IPS-NIHi7 (cell line): ENCODE data around the gene VASN.
"Not testable (repeated sequence)": the region's sequence is repeated elsewhere in the genome, so short reads cannot be mapped to it uniquely, and the experiment has no call there.

Source experiments
- DNase-seq: peaks from one replicate; pipeline ENCODE4 v3.0.0; 2012; ENCODE audit warnings: mixed read lengths; ENCODE audit errors: extremely low spot score

Gene VASN

DNA sequence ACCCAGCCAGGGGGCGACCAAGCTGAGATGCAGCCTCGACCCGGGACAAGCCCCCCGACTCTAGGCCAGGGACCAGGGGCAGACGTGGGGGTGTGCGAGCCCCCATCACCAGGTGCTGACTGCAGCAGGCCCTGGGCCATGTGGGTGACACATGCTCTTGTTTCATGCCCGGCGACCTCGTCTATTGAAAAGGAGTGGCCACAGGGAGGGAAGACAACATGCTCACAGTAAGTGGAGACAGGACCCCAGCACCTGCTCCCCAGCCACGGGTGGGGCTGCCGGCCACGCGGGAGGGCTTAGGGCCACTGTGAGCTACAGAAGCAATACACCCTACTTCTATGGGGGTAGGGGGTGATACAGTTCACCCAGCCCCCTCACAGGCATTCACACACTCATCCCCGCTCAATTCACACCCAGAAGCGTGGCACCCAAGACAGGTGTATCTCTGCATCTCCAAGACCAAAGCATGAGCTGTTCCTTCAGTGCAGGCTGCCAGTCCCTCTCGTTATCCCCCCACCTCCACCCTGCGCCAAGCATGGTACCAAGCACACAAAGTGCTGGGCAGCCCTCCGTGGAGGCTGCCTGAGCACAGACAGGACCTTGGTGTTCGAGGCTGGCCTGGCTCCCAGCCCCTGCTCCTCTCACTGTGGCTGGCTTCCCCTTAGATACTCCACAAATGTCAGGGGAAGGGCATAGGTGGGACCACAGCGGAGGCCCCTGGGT, 13.6 kb downstream of the VASN start:
- DNase-seq, result no peak

DNA sequence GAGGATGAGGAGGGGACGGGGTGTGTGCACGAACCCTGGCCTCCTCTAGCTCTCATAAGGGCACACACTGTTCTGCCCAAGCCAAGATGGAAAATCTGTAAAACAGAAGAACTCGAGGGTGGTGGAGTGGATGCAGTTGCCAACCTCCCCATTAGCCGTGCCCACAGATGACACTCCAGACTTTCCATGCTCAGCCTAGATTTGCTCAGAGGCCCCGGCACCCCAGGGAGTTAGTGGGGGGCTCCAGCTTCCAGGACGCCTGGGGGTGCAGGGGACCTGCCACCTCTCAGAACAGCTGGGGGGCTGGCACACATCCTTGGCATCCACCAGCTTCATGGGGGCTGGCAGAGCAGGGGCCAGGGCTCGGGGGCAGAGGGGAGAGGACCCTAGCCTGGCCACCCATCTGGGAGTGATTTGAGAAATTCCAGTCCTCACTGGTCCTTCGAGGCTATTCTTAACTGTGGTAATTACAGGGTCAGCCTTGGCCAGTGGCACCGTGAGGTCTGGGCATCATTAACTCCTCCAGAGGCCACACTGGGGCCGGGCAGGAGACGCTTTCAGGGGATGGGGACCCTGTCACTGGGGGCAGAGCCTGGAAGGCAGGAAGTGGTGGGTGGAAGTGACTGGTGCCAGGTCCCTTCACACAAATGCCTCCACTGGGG, 14.3 kb downstream of the VASN start:
- DNase-seq, result no peak

DNA sequence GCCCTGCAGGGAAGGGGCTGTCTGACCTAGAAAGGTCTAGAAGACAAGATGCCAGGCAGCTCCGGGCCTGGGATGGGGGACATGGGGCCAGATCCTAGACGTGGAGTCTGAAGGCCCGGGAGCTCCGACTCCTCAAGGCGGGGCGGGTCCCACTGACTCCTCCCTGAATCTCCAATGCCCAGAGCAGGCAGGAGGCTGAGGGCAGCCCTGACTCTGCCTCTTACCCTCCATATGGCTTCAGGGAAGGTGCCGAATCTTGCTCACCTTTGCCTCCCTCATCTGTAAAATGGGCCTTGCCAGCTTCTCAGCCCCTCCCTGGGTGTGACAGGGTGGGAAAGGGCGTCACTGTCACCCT, 14.8 kb downstream of the VASN start:
- no peak for DNase-seq

DNA sequence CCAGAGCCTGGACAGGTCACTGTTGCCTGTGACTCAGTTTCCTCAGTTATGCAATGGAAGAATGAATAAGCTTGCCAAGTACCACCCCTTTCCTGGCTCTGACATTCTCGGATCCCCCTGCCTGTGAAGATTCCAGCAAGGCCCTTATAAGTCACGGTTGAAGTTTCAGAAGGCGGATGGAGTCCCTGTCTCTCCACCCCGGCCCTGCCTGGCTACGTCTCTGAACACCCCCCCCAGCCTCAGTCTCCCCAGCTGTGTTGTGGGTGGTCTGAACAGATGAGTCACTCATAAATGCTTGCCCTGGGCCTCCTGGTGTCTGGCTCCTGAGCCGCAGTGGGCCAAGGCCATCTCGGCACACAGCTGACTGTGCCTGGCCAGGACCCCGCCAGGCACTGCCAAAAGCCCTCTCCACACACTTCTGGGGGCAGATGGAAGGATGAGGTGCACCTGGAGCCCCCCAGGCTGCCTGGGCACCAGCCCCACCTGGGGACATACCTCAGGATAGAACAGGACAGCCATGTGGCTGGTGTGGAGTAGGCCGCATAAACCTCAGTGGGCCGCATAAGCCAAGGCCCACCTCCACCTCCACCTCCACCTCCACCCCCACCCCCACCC, 15.4 kb downstream of the VASN start:
- DNase-seq, result no peak

DNA sequence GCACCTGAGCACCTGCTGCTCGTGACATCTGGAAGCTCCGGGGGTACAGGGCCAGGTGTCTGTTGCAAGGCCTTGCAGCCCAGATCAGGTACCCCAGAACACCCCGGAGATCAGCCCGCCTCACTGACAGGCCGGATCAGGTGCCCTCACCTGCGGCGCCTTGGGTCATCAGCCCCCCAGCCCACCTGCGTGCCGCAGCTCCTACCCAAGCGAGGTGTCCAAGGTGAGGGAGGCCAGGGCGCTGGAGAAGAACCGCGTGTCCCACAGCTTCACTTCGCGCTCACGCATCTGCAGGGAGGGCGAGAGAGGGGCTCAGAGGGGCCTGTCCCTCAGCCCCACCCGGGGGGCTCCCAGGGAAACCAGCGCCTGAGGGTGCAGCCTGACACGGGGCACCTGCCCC, 16.1 kb downstream of the VASN start:
- DNase-seq, result no peak

DNA sequence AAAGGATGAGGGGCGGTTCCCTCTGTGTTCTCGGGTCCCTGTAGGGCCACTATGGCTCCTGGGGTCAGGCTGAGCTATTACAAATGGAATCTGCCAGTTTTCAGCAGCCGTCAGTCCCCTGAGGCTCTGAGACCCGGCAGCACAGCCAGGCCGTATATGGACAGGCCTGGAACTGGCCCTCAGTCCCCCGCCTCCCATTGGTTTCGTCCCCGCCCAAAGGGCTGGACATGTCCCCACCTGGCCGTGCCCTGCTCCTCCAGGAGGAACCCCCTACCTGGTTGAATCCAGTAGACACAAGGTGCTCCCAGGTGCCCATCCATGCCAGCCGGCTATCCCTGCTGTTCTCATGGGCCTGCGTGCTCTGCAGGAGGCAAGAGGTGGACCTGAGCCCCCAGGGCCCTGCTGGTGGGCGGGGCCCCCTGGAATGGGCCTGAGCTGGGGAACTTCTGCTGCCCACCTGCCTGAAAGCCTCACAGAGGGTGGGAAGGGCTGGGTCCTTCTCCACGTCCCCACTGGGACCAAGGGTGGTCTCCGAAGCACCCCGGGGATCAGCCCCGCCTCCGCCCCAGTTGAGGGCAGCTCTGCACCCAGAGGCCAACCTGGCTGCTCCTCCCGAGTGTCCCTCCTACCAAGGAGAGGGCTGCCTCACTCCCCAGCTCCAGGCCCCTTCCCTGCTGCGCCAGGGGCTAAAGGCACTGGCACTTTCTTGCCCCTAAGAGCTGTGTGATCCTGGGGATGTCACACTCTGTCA, 16.8 kb downstream of the VASN start:
- no peak for DNase-seq

DNA sequence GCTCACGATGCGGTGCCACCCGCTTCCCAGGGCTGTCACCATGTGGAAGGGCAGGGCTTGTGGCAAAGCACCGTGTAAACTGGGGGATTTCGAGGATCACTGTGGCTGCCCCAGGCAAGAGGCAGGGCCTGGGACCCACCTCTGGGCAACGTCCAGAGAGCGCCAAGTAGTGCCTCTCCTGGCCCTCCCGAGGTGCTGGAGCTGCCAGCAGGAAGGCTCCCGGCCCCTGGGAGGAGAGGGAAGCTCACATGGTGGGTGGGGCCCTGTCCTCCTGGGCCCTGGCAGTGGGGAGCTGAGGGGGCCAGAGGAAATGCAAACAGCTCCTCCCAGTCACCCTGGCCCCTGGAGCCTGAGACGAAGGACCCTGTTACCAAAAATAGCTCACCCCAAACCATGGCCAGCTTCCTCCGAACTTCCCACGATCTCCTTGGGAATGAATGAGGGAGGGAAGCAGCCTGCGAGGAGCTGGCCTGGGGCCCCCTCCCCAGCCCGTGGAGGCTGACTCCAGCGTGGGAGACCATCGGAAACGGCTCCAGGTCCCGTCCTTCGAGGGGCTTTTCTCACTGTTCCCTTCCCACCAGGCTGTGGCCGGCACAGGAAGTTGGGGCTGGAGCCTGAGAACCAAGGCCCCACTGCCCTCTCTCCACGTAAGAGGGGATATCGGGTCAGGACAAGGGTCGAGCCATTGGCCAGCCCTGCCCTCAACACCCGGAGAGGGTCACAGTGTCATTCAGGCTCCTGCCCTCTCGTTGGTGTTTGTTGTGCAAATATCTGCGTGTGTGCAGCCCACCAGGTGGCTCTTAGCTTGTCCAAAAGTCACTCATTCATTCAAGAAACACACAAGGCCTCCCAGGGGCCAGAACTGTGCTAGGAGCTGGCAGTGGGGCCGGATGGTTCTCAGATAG, 17.7 kb downstream of the VASN start:
- DNase-seq, result no peak

DNA sequence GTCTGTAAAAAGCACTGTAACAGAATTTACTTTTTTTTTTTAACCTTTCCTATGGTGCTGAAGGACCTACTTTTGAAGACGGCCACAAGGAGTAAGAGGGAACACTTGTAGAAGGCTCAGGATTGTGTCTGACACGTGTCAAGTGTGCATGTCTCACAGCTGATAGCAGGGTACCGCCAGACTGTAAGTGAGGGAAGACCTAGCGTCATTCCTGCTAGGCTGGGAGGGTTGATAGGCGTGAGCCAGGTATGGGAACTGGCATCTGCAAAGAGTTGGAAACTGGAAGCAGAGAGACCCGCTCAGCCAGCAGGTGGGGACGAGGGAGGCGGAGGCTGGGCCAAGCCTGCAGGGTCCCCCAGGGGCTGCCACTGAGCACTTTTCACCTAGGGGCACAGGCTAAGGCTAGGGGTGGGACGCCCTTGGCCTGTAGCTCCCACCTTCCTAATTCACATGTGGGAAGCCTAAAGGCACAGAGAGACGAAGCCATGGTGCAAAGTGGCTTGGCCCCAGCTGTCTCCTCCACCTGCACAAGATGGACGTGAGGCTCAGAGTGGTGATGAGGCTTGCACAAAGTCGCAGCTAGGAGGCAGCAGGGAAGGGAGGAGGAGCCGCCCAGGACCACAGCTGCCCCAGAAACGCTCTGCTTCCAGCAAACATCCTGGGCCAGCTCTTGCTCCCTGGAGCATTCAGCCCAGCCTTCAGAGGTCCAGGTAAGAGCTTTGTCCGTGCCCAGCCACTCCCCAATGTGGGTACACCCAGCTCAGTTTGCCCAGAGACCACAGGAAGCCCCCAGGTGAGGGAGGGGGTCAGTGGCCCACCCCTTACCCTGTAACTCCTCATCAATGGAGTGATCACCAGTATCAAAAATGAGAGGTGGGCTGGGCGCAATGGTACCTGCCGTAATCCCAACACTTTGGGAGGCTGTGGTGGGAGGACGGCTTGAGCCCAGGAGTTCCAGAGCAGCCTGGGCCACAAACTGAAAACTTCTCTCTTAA, 18.9 kb downstream of the VASN start:
- peak; percentile 66 for DNase-seq

DNA sequence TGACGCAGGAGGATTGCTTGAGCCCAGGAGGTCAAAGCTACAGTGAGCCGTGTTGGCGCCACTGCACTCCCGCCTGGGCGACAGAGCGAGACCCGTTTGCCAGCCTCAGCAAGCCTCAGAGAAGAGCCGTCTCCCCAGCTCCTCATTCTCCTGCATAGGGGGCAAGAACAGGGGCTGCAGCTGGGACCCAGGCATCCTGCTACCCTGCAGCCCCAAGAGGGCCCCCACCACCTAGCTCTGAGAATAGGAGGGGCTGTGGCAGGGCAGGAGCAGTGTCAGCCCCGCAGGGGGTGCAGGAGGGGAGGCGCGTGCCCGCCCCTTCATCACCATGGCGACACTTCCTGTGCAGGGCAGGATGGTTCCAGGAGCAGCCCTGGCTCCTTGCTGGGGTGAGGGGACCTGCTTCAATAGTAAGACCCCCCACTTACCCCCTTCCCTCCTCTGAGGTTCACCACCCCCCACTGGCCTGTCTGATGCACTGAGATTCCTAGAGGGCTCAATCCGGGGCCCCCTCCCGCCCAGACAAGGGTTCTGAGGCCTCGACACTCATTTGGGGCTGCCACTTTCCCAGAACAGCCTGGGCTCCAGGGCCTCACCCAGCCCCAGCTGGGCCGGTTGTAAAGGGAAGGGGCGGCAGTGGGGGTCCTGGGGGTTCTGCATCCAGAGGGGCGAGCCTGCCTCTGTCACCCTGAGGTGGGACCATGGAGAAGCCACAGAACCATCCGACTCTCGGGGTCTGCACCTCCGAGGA, 20.2 kb downstream of the VASN start:
- DNase-seq, result peak; percentile 83

DNA sequence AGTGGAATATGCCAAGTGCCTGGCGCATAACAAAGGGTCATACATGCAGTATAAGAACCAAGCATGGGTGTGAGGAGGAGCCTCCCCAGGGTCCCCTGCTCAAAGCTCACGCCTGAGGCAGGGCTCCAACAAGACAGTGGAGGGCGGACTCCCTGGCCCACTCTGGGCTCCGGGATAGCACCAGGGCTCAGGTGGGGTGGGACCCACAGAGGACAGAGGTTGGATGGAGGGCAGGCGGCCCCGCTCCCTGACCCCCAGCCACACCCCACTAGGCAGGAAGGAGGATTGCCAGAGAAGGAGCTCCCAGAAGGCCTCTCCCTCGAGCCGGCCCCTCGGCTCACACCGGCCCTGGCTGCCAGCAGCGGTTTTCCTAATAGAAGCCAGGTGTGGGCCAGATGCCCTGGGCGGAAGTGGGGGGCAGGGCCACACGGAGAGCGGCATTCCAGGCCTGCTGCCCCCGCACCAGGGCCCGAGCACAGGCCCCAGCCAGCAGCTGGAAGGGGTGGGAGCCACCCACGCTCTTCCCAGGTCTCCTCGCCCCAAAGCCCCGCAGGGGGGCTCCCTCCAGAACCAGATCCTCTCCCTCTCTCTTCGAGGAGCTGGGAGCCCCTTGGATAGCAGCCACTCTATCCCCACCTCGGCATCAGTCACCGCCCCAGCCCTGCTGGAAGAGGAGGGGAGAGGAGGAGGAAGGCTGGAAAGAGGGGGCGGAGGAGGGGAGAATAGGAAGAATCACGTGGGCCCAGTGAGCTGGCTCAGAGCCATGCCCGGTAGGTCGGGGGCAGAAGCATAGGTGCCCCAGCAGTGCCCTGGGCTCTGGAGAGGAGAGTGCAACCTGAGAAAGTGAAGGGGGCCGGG, 21.0 kb downstream of the VASN start:
- DNase-seq, result peak; percentile 89

DNA sequence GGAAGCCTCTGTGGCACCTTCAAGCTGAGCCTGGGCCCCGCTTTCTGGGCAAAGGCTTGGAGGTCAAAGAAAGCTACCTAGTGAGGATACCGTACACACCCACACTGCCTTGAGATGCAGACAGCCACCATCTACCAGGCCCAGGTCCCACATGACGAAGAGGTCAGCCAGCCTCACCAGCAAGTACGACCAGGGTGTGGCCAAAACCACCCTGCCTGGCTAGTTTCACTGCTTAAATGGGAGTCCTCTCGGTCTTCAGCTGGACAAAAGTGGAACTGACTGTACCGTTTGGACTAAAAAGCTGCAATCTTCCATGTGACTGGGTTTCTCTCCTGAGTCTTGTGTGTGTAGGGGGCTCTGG, 21.6 kb downstream of the VASN start:
- no peak for DNase-seq

DNA sequence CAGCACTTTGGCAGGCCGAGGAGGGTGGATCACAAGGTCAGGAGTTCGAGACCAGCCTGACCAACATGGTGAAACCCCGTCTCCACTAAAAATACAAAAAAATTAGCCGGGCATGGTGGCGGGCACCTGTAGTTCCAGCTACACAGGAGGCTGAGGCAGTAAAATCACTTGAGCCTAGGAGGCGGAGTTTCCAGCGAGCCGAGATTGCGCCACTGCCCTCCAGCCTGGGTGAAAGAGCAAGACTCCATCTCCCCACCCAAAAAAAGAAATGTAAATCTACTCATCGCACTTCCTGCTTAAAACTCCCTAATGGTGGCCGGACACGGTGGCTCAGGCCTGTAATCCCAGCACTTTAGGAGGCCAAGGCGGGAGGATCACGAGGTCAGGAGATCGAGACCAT, 22.2 kb downstream of the VASN start:
- DNase-seq, result not testable (repeated sequence)

DNA sequence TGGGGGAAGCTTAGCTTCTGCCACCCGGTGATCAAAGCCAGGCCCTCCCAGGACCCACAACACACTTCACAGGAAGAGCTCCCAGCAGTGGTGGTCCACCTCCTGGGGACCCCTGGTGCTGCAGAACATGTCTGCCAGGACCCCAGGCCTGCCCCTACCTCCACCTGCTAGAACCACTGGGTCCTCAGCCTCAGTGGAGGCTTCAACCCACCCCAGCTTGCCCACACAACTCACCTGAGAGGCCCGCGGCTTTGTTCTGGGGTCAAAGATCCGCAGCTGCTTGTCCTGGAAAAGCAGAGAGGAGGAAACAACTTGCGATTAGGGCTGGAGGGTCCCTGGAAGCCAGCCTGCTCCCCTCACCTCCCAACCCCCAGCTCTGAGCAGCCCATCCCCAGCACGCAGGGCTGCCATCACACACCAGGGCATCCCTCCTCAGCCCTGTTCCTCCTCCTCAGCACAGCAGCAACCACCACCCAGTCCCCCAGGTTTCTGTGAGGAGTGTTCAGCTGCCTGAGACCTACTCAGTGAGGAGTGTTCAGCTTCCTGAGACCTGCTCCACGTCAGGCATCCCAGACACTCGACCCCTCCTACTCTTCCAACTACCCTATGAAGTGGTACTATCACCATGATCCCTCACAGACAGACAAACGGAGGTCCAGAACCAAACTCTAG, 23.5 kb downstream of the VASN start:
- no peak for DNase-seq

DNA sequence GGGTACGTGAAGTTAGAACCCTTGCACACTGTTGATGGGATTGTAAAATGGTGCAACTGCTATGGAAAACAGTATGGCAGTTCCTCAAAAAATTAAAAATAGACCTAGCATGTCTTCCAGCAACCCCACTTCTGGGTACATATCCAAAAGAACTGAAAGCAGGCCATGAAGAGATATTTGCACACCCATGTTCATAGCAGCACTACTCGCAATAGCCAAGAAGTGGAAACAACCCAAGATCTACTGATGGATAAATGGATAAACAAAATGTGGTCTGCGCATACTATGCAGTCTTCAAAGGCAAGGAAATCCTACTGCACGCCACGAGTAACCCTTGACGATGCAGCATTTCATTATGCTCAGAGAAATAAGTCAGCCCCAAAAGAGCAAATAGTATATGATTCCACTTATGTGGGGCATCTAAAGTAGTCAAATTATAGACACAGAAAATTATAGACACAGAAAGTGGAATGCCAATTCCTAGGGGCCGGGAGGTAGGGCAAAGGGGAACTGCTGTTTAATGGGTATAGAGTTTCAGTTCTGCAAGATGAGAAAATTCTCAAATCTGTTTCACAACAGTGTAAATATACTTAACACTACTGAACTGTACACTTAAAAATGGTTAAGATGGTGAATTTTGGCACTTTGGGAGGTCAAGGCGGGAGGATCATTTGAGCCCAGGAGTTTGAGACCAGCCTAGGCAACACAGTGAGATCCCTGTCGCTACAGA, 27.5 kb downstream of the VASN start:
- DNase-seq, result no peak

DNA sequence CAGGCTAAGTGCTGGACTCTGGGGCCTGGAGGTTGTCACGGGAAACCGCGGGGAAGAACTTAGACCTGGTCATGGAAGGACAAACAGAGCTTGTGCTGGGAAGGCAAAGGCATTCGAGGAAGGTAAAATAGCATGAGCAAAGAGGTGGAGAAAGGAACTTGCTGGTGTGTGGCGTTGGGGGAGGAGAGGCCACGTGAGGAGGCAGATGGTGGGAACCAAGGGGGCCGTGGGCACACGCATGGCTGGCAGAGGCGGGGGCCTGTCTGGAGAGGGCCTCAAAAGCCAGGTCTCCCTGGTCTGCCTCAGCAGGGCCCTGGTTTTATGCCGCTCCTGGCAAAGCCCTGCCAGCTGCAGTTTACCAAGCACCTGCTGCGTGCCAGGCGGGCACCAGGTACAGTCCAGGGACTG, 29.4 kb downstream of the VASN start:
- DNase-seq, result no peak

DNA sequence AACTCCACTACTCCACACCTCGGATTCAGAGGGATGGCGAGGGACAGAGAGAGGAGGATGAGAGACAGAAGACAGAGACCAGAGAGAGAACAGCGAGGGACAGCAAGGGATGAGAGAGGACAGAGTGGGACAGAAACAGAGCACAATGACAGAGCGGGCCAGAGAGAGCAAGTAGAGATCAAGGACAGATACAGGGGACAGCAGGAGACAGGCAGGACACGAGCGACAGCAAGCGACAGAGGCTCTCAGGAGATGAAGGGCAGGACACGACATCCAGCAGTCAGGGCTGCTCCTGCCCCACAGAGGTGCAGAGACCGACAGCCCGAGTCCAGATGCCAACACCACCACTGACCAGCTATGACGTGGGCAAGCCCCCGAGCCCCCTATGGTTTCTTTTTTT, 29.9 kb downstream of the VASN start:
- no peak for DNase-seq

DNA sequence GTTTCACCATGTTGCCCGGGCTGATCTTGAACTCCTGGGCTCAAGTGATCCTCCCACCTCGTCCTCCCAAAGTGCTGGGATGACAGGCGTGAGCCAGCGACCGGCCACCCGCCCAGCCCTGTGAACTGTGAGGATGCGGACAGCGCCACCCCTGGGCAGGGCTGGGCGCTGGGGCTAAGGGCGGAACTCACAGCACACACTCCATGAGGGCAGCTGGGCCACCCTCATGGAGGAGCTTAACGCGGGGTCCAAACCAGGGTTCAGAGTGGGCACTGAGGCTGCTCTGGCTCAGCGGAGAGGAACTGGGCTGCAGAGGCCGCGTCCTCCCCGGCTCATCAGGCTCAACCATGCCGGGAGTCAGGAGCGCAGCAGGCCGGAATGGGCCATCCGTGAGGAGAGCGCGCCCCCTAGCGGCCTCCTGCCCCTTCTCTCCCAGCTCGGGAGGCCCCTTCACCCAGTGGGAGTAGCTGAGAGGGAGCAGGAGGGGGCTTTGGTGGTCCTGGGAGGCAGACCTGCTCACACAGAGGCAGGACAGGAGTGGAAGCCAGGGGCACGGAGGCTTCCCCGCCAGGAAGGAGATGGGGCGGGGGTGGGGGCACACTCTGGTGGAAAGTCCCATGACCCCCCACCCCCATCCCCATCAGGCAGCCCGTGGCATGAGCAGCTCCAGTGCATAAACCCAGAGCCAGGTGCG, 30.9 kb downstream of the VASN start:
- DNase-seq, result peak; percentile 92
